ENCODE data around the gene KCNMB2.

The KCNMB2 gene

DNA sequence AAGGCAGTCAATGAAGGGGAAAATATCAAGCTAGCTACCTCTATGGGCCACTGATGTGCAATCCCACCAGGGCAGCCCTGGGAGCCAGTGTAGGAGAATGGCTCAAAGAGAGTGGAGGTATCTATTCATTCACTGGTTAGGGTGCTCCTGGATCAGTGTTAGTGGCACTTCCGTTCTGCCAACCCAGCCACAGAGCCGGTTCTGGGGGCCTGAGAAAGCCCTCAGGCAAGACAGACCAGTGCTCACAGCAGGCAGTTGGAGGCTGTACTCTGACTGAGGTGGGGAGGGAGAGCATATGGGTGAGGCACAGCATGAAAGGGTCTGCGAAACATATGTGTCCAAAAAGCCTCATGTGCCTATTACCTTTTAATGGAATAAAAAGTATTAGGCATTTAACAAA lies 109.3 kb downstream of the KCNMB2 start:
- H3K4me3 Mint-ChIP-seq: no peak overlapping the region
- H3K27ac Mint-ChIP-seq: peak overlapping the region in 1 of 3 experiments; percentile 67
- H3K9me3 Mint-ChIP-seq: peaks cover 9% of the 10 kb centered on the region
- TF ChIP-seq CTCF (IDR thresholded peaks at IDR 0.05; ENCODE audit: unreplicated experiment in 3 of 3): no peak
- no peaks in the 10 kb centered on the region for H3K36me3 Mint-ChIP-seq (ENCODE audit: low read depth)
- H3K4me1 Mint-ChIP-seq: peaks cover 9% of the 10 kb centered on the region
- no peaks in the 10 kb centered on the region for H3K27me3 Mint-ChIP-seq (ENCODE audit: low read depth)

- H3K4me3 Mint-ChIP-seq: no peak overlapping the region
- no peaks in the 10 kb centered on the region for H3K36me3 Mint-ChIP-seq (ENCODE audit: low read depth)
- H3K27me3 Mint-ChIP-seq (ENCODE audit: low read depth): no peaks in the 10 kb centered on the region
- peaks cover 9% of the 10 kb centered on the region for H3K4me1 Mint-ChIP-seq
- H3K9me3 Mint-ChIP-seq: peaks cover 18% of the 10 kb centered on the region
- peak overlapping the region in 2 of 3 experiments; percentile 40 to 67 for H3K27ac Mint-ChIP-seq
- no peak for TF ChIP-seq CTCF (IDR thresholded peaks at IDR 0.05; ENCODE audit: unreplicated experiment in 3 of 3)
Observed at GRCh38 chr3:178646186-178646862, 110.1 kb downstream of the KCNMB2 start.

DNA sequence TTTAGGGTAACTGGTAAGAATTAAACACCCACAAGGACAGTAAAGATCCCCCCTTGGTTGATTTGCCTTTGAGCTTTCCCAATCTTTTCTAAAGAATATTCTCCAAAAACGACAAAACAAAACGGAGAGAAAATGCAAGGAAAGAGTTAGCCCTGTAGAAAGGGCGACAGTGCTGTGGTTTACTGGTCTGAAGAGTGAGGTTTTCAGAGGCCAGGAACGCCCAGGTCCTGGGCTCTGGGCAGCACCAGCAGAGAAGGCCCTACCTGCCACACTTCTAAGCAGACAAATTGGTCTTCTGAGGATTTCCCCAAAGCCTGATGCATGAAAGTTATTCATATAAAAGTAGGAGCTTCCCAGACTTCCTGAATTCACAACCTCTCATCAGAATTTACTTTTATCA lies 119.3 kb downstream of the KCNMB2 start:
- Mint-ChIP-seq H3K4me3 (no peak overlapping the region), H3K4me1 (peaks cover 16% of the 10 kb centered on the region), H3K36me3 (ENCODE audit: low read depth) (no peaks in the 10 kb centered on the region), H3K27ac (no peak overlapping the region), H3K27me3 (ENCODE audit: low read depth) (no peaks in the 10 kb centered on the region), H3K9me3 (peaks cover 14% of the 10 kb centered on the region)
- TF ChIP-seq CTCF (IDR thresholded peaks at IDR 0.05; ENCODE audit: unreplicated experiment in 3 of 3): no peak

- Mint-ChIP-seq H3K36me3 (ENCODE audit: low read depth) (no peaks in the 10 kb centered on the region), H3K4me3 (no peak overlapping the region), H3K27ac (peak overlapping the region in 1 of 3 experiments; percentile 21), H3K9me3 (no peaks in the 10 kb centered on the region), H3K4me1 (peaks cover 24% of the 10 kb centered on the region), H3K27me3 (ENCODE audit: low read depth) (no peaks in the 10 kb centered on the region)
- TF ChIP-seq CTCF (IDR thresholded peaks at IDR 0.05; ENCODE audit: unreplicated experiment in 3 of 3): no peak
Observed at GRCh38 chr3:178658694-178659325, 122.6 kb downstream of the KCNMB2 start.

GRCh38 chr3:178663201-178663934 lies 127.1 kb downstream of the KCNMB2 start:
- no peaks in the 10 kb centered on the region for H3K9me3 Mint-ChIP-seq
- H3K36me3 Mint-ChIP-seq (ENCODE audit: low read depth): no peaks in the 10 kb centered on the region
- H3K27ac Mint-ChIP-seq: no peak overlapping the region
- H3K4me1 Mint-ChIP-seq: peaks cover 49% of the 10 kb centered on the region
- no peaks in the 10 kb centered on the region for H3K27me3 Mint-ChIP-seq (ENCODE audit: low read depth)
- H3K4me3 Mint-ChIP-seq: no peak overlapping the region
- no peak for TF ChIP-seq CTCF (IDR thresholded peaks at IDR 0.05; ENCODE audit: unreplicated experiment in 3 of 3)
